Muscle layer of colon (tissue), 2 donors: ENCODE data around the gene MANSC4.

Experiments
- H3K27ac ChIP-seq: one replicate; pipeline ENCODE4 v1.7.0; 2013; ENCODE audit warnings: low read depth, mild to moderate bottlenecking, low read length, moderate library complexity
- H3K27me3 ChIP-seq, 2 donors: one replicate each; pipeline ENCODE4 v1.7.0; 2013; ENCODE audit warnings: low read length in 2 of 2, mild to moderate bottlenecking in 2 of 2; ENCODE audit not compliant: insufficient read depth in 2 of 2, control insufficient read depth in 1 of 2
- H3K36me3 ChIP-seq: one replicate; pipeline ENCODE4 v1.7.0; 2013; ENCODE audit warnings: mild to moderate bottlenecking, low read length; ENCODE audit not compliant: insufficient read depth
- H3K4me1 ChIP-seq: one replicate; pipeline ENCODE4 v1.7.0; 2013; ENCODE audit warnings: mild to moderate bottlenecking, low read length; ENCODE audit not compliant: insufficient read depth
- H3K4me3 ChIP-seq, 2 donors: one replicate each; pipeline ENCODE4 v1.7.0; 2013; ENCODE audit warnings: low read length in 2 of 2, low read depth in 1 of 2, mild to moderate bottlenecking in 1 of 2, moderate library complexity in 1 of 2
- H3K9ac ChIP-seq: one replicate; pipeline ENCODE4 v1.7.0; 2013; ENCODE audit warnings: low read length
- H3K9me3 ChIP-seq: one replicate; pipeline ENCODE4 v1.7.0; 2013; ENCODE audit warnings: mild to moderate bottlenecking, low read length
- donor health status: abdominal sarcoma.
- donor health status: Adenocarcinoma of cecum.

Gene MANSC4

DNA sequence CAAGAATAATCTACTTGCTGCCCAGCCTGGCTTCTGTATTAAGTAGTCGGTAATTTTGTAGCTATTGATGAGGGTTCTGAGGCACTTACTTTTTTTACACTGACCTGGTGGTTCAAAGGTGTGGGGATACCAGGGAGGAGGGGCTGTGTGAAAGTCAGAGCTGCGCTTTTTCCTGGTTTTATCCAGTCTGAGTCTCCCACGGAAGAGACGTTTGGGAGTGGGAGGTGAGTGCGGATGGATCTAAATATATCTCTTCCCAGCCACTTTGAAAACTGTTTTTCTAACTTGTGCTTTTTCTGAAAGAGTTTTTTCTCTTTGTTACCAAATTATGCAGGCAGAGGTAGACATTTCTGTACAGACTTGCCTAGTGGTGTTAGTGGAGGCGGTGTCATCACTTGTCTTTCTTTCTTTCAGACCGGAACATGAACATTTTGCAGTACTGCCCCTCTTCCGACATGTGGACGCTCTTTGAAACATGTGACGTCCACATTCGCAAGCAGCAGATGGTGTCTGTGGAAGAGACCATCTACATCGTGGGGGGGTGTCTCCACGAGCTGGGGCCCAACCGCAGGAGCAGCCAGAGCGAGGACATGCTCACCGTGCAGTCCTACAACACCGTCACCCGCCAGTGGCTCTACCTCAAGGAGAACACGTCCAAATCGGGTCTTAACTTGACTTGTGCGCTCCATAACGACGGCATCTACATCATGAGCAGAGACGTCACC, 17.4 kb upstream of the MANSC4 start:
- Histone ChIP-seq H3K27ac (no peak overlapping the region), H3K36me3 (peaks cover 29% of the 10 kb centered on the region), H3K4me1 (no peaks in the 10 kb centered on the region), H3K9me3 (no peaks in the 10 kb centered on the region), H3K4me3 (no peak overlapping the region), H3K27me3 (no peaks in the 10 kb centered on the region), H3K9ac (no peak overlapping the region)

DNA sequence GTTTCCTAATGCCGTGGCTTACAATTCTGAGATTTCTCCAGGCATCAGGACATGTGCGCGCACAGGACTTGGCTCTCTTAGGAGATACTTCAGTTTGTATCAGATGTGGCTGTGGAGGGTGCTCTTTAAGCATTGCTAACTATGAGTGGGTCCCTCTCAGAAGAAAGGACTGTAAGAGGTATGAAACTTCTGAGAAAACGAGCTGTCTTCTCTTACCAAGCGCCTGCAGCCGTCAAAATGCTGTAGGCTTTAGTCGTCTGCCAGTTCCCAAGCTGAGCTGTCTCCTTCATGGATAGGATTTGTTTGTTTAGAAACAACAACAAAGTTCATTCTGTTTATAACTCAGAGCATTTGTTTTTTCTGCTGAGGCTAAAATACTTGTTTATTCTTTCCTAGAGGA, 16.1 kb upstream of the MANSC4 start:
- Histone ChIP-seq H3K27me3 (no peaks in the 10 kb centered on the region), H3K4me1 (no peaks in the 10 kb centered on the region), H3K9me3 (no peaks in the 10 kb centered on the region), H3K4me3 (no peak overlapping the region), H3K9ac (no peak overlapping the region), H3K36me3 (peaks cover 41% of the 10 kb centered on the region), H3K27ac (no peak overlapping the region)

DNA sequence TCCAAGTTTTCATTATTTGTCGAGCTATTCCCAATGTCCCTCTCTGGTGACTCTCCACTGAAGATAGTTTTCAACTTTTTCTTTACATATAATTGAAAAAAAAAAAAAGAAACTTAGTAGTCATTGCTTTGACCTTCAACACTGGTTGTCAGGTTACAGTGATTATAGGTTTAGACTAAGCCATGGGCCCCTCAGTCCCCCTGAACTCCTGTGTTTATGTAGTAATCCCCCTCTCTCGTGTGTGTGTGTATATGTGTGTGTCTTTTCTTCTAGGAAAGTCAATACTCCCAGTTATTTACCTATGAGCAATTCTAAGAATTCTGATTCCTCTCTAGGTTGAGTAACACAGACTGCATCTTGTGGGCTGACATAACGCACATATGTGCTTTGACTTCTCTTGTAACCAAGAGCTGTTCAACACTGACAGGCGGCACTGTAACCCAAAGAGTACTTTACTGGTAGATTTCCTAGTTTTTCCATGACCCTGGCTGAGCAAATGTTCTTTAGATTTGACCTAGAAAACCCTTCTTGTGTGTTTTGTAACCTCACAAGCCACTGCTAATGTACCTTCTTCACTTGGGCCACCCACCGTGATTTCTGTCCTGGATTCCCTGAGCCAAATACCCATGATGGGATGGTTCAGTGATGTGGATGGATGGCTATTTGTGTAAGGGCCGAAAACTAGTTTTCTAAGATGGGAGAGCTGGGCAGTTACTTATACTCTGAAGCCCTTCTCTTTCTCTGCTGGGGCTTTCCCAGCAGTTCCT, 15.0 kb upstream of the MANSC4 start:
- Histone ChIP-seq H3K9me3 (no peaks in the 10 kb centered on the region), H3K4me1 (peaks cover 4% of the 10 kb centered on the region), H3K9ac (no peak overlapping the region), H3K36me3 (peaks cover 46% of the 10 kb centered on the region), H3K4me3 (no peak overlapping the region), H3K27me3 (no peaks in the 10 kb centered on the region), H3K27ac (no peak overlapping the region)

DNA sequence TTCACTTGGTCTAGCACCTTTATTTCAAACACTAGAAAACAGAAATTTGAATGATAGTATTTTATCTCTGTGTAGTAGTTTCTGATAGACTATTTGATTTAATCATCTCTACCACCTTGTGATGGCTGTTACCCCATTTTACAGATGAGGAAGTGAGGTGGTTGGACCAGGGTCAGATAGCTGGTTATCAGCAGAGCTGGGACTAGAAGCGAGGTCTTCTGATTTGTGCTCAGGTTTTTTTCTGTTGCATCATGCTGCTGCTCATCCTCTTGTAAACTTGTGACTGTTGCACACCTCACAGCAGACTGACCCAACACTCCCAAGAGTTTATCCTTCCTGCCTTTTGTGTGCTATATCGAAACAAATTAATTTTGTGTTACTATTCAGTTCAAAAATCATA, 10.1 kb upstream of the MANSC4 start:
- Histone ChIP-seq H3K36me3 (peaks cover 21% of the 10 kb centered on the region), H3K9ac (no peak overlapping the region), H3K27me3 (no peaks in the 10 kb centered on the region), H3K4me3 (no peak overlapping the region), H3K4me1 (peaks cover 36% of the 10 kb centered on the region), H3K27ac (no peak overlapping the region), H3K9me3 (no peaks in the 10 kb centered on the region)

DNA sequence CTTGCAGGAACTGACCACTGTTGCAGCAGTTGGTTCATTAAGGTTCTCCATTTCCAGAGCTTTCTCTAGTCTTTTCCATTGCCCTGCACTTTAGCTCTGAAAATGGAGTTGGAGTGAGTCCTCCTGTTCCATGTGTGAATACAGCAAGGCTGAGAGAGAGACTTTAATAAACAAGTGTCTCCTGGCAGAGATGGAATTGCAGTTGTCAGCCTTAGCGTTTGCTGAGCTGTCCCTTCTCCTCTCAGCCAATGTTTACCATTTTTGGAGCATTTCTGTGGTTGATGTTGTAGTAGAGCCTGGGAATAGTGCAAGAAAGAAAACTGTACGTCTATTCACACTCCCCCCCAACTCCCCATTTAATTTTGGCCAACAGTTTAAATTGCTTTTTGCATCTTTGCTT, 7.5 kb upstream of the MANSC4 start:
- Histone ChIP-seq H3K27me3 (no peaks in the 10 kb centered on the region), H3K4me3 (no peak overlapping the region), H3K36me3 (peaks cover 17% of the 10 kb centered on the region), H3K27ac (no peak overlapping the region), H3K9ac (no peak overlapping the region), H3K9me3 (no peaks in the 10 kb centered on the region), H3K4me1 (peaks cover 41% of the 10 kb centered on the region)

DNA sequence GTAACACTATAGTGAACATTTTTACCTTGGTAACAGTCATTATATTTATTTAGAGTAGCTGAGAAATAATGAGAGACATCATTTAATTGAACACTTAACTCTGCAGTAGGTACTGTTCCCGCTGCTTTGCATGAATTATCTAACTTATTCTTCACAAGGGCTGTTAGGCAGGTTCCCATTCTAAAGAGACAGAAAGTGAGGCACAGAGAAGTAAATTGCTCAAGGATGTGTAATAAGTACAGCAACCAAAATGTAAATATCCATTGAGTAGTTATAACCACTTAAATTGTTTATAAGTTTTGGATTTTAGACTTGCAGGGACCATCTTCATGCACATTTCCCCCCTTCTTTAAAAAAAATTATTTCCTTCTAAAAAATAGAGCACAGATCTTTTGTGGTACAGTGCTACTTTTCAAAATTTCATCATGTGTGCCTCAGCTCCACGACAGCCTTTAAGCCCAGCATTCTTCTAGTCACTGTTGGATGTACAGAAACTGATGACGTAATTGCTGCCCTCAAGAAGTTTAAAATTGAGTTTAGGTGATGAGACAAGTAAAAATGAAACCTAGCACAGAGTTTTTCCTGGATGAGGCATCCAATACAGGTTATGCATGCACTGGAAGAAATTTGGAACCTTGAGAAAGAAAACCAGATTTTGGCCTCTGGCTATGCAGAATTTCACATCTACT, 6.0 kb upstream of the MANSC4 start:
- H3K27ac ChIP-seq: no peak overlapping the region
- H3K4me1 ChIP-seq: peaks cover 54% of the 10 kb centered on the region
- no peak overlapping the region for H3K9ac ChIP-seq
- peaks cover 5% of the 10 kb centered on the region for H3K36me3 ChIP-seq
- H3K27me3 ChIP-seq: no peaks in the 10 kb centered on the region
- H3K9me3 ChIP-seq: no peaks in the 10 kb centered on the region
- H3K4me3 ChIP-seq: no peak overlapping the region

DNA sequence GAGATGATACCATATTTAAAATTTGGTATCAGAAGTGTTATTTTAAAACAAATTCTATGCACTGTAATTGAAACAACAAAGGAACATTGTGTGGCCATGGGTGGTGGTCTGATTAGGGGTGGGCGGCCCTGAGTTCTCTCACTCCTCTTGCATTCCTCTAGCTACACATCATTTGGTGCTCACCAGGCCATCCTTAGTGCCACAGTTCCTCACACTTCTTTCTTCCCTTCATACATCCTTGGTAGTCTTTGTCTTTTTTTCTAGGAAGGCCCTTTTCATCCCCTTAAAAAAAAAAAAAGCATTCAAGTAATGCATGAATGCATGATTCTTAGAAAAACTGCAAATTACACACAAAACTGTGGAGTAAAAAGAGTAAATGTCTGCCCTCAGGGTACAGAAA, 2.4 kb upstream of the MANSC4 start:
- H3K27ac ChIP-seq: no peak overlapping the region
- H3K4me3 ChIP-seq: peak overlapping the region in 1 of 2 donors; percentile 72
- peaks cover 37% of the 10 kb centered on the region for H3K4me1 ChIP-seq
- H3K9ac ChIP-seq: no peak overlapping the region
- H3K9me3 ChIP-seq: no peaks in the 10 kb centered on the region
- H3K27me3 ChIP-seq: no peaks in the 10 kb centered on the region
- H3K36me3 ChIP-seq: no peaks in the 10 kb centered on the region

DNA sequence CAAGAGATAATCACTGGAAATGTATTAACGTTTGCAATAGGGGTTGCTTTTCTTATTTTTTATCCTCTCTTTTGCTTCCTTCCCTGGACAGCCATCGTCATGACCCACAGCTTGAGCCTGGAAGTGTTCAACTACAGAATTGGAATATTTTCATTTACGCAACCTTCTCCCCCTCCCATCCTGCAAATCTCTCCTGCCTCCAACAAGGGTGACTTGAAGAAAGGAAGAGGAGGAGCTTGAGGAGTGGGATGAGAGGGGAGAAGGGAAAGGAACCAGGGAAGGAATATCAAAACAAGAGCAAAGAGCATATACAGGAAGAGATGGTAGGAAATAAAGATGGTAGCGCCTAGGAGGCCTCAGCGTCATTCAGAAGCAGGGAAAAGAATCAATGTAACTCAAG, 1.6 kb upstream of the MANSC4 start:
- no peaks in the 10 kb centered on the region for H3K27me3 ChIP-seq
- H3K9me3 ChIP-seq: no peaks in the 10 kb centered on the region
- H3K27ac ChIP-seq: peak overlapping the region; percentile 97
- H3K4me1 ChIP-seq: peaks cover 34% of the 10 kb centered on the region
- no peak overlapping the region for H3K9ac ChIP-seq
- H3K36me3 ChIP-seq: no peaks in the 10 kb centered on the region
- H3K4me3 ChIP-seq: peak overlapping the region; percentile 72 to 91

DNA sequence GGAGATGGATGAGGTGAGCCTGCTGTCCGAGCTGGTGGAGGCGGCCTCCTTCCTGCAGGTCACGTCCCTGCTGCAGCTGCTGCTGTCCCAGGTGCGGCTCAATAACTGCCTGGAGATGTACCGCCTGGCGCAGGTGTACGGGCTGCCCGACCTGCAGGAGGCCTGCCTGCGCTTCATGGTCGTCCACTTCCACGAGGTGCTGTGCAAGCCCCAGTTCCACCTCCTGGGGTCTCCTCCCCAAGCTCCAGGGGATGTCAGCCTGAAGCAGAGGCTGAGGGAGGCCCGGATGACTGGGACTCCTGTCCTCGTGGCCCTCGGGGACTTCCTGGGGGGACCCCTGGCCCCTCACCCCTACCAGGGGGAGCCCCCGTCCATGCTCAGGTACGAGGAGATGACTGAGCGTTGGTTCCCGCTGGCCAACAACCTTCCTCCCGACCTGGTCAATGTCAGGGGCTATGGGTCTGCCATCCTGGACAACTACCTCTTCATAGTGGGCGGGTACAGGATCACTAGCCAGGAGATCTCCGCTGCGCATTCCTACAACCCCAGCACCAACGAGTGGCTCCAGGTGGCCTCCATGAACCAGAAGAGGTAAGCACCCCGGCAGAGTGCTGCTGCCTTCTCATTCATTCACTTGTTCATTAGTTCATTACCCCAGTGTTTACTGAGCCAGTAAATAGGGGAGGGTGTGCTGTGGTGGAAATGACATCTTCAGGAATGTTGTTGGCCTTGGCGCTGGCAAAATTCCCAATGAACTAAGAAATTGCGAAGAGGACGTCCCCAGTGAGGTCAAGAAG, 774 bp upstream of the MANSC4 start:
- no peaks in the 10 kb centered on the region for H3K9me3 ChIP-seq
- H3K4me1 ChIP-seq: peaks cover 28% of the 10 kb centered on the region
- H3K4me3 ChIP-seq: peak overlapping the region; percentile 72 to 91
- H3K27ac ChIP-seq: peak overlapping the region; percentile 97
- no peaks in the 10 kb centered on the region for H3K27me3 ChIP-seq
- H3K9ac ChIP-seq: peak overlapping the region; percentile 50
- no peaks in the 10 kb centered on the region for H3K36me3 ChIP-seq

DNA sequence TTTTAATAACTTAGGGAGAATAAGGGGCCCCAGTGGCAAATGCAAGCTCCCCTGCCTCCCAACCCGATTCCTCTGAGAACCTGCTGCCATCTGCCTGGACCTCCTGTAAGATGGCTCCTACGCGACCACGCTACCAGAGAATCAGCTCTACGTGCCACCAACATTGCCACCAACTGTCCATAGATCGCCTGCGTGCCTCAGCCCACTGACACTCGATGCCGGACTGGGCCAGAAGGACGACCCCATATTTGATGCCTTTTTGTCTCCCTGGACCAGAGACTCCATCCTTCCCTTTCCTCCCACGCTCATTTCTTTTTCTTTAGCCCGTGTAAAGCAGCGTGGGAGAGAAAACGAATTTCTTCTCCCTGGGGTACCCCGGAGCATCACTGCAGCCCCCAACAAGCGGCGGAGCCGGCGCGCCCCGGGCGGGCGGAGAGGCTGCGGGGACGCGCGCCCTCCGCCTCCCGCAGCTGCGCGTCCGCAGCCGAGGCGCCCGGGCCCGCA, 568 bp downstream of the MANSC4 start:
- Histone ChIP-seq H3K4me1 (peaks cover 17% of the 10 kb centered on the region), H3K9ac (peak overlapping the region; percentile 57), H3K27me3 (no peaks in the 10 kb centered on the region), H3K27ac (peak overlapping the region; percentile 96), H3K4me3 (peak overlapping the region; percentile 40 to 72), H3K36me3 (no peaks in the 10 kb centered on the region), H3K9me3 (no peaks in the 10 kb centered on the region)

DNA sequence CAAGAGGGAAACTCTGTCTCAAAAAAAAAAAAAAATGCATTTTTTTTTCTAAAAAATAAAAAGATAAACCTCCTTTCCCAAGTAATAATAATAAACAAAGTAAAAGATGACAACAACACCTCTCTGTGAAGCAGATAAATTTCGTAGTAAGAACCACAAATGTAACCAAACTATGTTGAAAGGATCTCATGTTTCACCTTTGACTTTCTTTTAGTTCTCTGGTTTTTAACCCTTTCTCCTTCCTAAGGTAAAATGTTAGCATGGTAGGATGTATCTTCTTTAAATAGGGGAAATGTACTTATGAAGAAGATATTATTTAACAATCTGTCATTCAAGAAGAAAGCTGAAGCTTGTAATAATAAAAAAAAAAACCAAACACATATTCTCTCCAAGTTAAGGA, 1.8 kb downstream of the MANSC4 start:
- no peaks in the 10 kb centered on the region for H3K27me3 ChIP-seq
- H3K4me1 ChIP-seq: peaks cover 17% of the 10 kb centered on the region
- H3K4me3 ChIP-seq: no peak overlapping the region
- H3K9ac ChIP-seq: no peak overlapping the region
- no peak overlapping the region for H3K27ac ChIP-seq
- H3K9me3 ChIP-seq: no peaks in the 10 kb centered on the region
- H3K36me3 ChIP-seq: no peaks in the 10 kb centered on the region
